Fibroblast of the aortic adventitia (primary cell): Measurements from ENCODE around the gene LALBA. TPM values are rescaled to one million over a fixed set of nuclear protein-coding genes. Genes with fewer than 3 reads are reported as not detected.
A peak's percentile ranks its signal among the peaks of the same experiment; 100 is the strongest.

Experiments used
- DNase-seq: peaks from one replicate; pipeline ENCODE4 v3.0.0-alpha.2; 2010; ENCODE audit warnings: low read depth
- H3K4me3 ChIP-seq: 2 replicates; pipeline ENCODE4 v1.5.1; 2011; ENCODE audit warnings: low read depth, mild to moderate bottlenecking, control low read depth, low read length, moderate library complexity
- CTCF ChIP-seq: IDR thresholded peaks from 2 replicates; pipeline ENCODE4 v1.5.1; 2011; ENCODE audit warnings: mild to moderate bottlenecking, low read length, control low read depth, inconsistent platforms; ENCODE audit not compliant: insufficient read depth
- total RNA-seq: library from RNA; depleted of rRNA; stranded (reverse); fragments of >200 nt; gene quantifications from 2 replicates; pipeline ENCODE4 v1.2.3, GENCODE V29; 2012; ENCODE audit warnings: low replicate concordance

LALBA gene
- total RNA-seq, result not detected in 2 replicates

- H3K4me3 ChIP-seq, result no peak within 1 kb of the TSS
- TF ChIP-seq CTCF, result no peak
- DNase-seq, result no peak
Measured at GRCh38 chr12:48569946-48570345, at the start of gene LALBA. Gene LALBA, minus strand, starts transcription at chr12:48570046. Its CDS starts 26 bp downstream, at chr12:48570020.

- DNase-seq, result peak; percentile 79
- no peak overlapping the region for H3K4me3 ChIP-seq
- TF ChIP-seq CTCF, result peak; percentile 98
Measured at GRCh38 chr12:48618541-48618940, 48.7 kb upstream of the LALBA start.

- TF ChIP-seq CTCF, result no peak
- no peak for DNase-seq
- no peak overlapping the region for H3K4me3 ChIP-seq
Measured at GRCh38 chr12:48615681-48616080, 45.8 kb upstream of the LALBA start.

- no peak for DNase-seq
- H3K4me3 ChIP-seq, result no peak overlapping the region
- no peak for TF ChIP-seq CTCF
Measured at GRCh38 chr12:48613321-48613720, 43.5 kb upstream of the LALBA start.

- no peak overlapping the region for H3K4me3 ChIP-seq
- no peak for TF ChIP-seq CTCF
- DNase-seq, result no peak
Measured at GRCh38 chr12:48602192-48602989, 32.5 kb upstream of the LALBA start.

- TF ChIP-seq CTCF, result no peak
- no peak overlapping the region for H3K4me3 ChIP-seq
- peak; percentile 8 for DNase-seq
Measured at GRCh38 chr12:48601013-48601756, 31.3 kb upstream of the LALBA start.
